ENCODE results near the gene MTMR3.
"Not testable (repeated sequence)": the region's sequence is repeated elsewhere in the genome, so short reads cannot be mapped to it uniquely, and the experiment has no call there.

The MTMR3 gene

GRCh38 chr22:29972121-29972520 is 89.1 kb downstream of the MTMR3 start:
- Histone ChIP-seq H3K9ac (no peak overlapping the region), H3K4me1 (no peaks in the 10 kb centered on the region), H4K20me1 (peaks cover 0 to 48% (median 5%) of the 10 kb centered on the region in 11 experiments; a peak in 7 of 22 replicates), H3K4me2 (no peak overlapping the region), H3K27me3 (no peaks in the 10 kb centered on the region), H3K9me3 (replicated peaks in 1 of 11) (no peaks in the 10 kb centered on the region), H3K36me3 (peaks cover 4 to 71% (median 16%) of the 10 kb centered on the region in 11 experiments; a peak in 15 of 22 replicates), H3K27ac (no peak overlapping the region), H3K4me3 (no peak overlapping the region)
- no peak for TF ChIP-seq Cebpa-rat (IDR thresholded peaks at IDR 0.05)

DNA sequence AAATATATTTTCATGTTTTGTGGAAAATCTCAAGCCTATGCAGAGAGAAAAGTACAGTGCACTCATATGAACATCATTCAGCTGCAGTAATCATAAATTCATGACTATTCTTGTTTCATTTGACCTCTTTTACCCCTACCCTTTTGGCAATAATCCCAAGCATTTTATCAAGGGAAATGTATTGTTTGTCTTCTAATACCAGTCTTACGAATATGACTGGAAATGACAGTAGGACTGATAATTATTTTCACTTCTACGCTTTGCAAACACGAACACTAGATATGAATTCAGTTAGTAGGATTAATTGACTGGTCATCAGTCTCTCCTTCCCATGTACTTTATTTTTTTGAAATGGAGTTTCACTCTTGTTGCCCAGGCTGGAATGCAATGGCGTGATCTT is 90.3 kb downstream of the MTMR3 start:
- Histone ChIP-seq H3K36me3 (peaks cover 9 to 77% (median 19%) of the 10 kb centered on the region in 11 experiments; a peak in 18 of 22 replicates), H3K9me3 (replicated peaks in 1 of 11) (no peaks in the 10 kb centered on the region), H3K27ac (no peak overlapping the region), H4K20me1 (peaks cover 0 to 36% (median 4%) of the 10 kb centered on the region in 11 experiments; a peak in 6 of 22 replicates), H3K4me2 (no peak overlapping the region), H3K4me1 (no peaks in the 10 kb centered on the region), H3K27me3 (no peaks in the 10 kb centered on the region), H3K9ac (no peak overlapping the region), H3K4me3 (no peak overlapping the region)
- no peak for TF ChIP-seq Cebpa-rat (IDR thresholded peaks at IDR 0.05)

GRCh38 chr22:29973680-29974079 is 90.7 kb downstream of the MTMR3 start:
- H3K27ac ChIP-seq; H3K9me3 ChIP-seq (replicated peaks in 1 of 11); H3K27me3 ChIP-seq; H3K4me1 ChIP-seq; H3K4me3 ChIP-seq; H3K9ac ChIP-seq; H3K4me2 ChIP-seq: not testable (repeated sequence)
- Histone ChIP-seq H4K20me1 (peaks cover 0 to 32% (median 4%) of the 10 kb centered on the region in 11 experiments; a peak in 6 of 22 replicates), H3K36me3 (peaks cover 13 to 77% (median 22%) of the 10 kb centered on the region in 11 experiments; a peak in 21 of 22 replicates)

DNA sequence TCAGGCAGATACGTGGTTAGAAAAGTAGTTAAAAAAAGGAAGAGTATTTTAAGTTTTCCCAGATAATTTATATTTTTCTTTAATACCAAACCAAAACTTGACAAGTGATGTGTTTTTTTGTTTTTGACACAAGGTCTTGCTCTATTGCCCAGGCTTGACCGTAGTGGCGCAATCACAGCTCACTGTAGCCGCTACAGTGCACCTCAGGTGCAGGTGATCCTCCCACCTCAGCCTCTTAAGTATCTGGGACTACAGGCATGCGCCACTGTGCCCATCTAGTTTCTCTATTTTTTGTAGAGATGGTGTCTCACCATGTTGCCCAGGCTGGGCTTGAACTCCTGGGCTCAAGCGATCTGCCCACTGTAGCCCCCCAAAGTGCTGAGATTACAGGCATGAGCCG is 92.5 kb downstream of the MTMR3 start:
- no peak overlapping the region for H3K27ac ChIP-seq
- H3K27me3 ChIP-seq, result no peaks in the 10 kb centered on the region
- H3K36me3 ChIP-seq, result peaks cover 20 to 82% (median 38%) of the 10 kb centered on the region in 11 experiments
- H4K20me1 ChIP-seq, result peaks cover 0 to 21% (median 0%) of the 10 kb centered on the region in 11 experiments; a peak in 6 of 22 replicates
- no peaks in the 10 kb centered on the region for H3K4me1 ChIP-seq
- no peaks in the 10 kb centered on the region for H3K9me3 ChIP-seq (replicated peaks in 1 of 11)
- no peak overlapping the region for H3K9ac ChIP-seq
- 0 out of 22 replicates have a peak, but pooled peaks of 1 of the 11 experiments have one; percentile 18 for TF ChIP-seq Cebpa-rat (IDR thresholded peaks at IDR 0.05)
- no peak overlapping the region for H3K4me2 ChIP-seq
- H3K4me3 ChIP-seq, result no peak overlapping the region

DNA sequence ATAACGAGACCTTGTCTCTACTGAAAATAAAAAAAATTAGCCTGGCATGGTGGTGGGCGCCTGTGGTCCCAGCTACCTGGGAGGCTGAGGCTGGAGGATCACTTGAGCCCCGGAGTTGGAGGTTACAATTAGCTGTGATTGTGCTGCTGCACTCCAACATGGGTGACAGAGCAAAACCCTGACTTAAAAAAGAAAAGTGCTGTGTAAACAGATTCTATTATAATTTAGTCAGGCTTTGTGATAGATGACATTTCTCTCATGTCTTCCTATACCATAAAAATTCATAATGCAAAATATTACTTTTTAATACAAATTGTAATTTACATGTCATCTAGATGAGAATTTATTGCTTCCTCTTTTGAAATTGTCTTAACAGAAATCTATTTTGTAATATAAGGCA is 94.1 kb downstream of the MTMR3 start:
- H3K36me3 ChIP-seq, result peaks cover 27 to 86% (median 43%) of the 10 kb centered on the region in 11 experiments
- no peak overlapping the region for H3K9ac ChIP-seq
- H3K4me3 ChIP-seq, result no peak overlapping the region
- peaks cover 0 to 21% (median 0%) of the 10 kb centered on the region in 11 experiments; a peak in 3 of 22 replicates for H4K20me1 ChIP-seq
- no peaks in the 10 kb centered on the region for H3K9me3 ChIP-seq (replicated peaks in 1 of 11)
- no peaks in the 10 kb centered on the region for H3K4me1 ChIP-seq
- TF ChIP-seq Cebpa-rat (IDR thresholded peaks at IDR 0.05), result no peak
- no peak overlapping the region for H3K27ac ChIP-seq
- no peak overlapping the region for H3K4me2 ChIP-seq
- H3K27me3 ChIP-seq, result no peaks in the 10 kb centered on the region

DNA sequence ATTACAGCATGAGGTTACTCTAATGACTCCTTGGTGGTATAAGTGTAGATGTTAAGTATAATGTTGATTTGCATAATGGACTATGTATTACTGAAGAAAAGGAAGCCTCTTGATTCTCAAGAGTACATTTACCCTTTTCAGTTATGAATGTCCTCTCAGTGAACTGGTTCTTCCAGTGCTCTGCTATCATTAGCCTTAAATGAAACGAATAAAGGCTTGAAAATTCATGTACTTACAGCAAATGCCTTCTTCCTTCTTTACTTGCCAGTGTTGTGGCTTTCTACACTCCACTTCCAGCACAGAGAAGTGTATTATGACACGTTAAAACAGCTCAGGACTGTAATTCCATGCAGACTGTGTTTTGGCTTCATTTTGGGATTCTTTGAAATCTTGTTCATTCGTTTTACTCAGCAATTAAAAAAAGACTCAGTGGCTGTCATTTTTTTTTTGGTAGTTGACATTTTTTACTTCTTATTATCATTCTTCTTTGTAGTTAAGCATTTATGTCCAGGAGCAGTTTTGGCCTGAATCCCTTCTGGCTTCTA is 96.9 kb downstream of the MTMR3 start:
- no peak overlapping the region for H3K4me2 ChIP-seq
- no peaks in the 10 kb centered on the region for H3K27me3 ChIP-seq
- TF ChIP-seq Cebpa-rat (IDR thresholded peaks at IDR 0.05), result no peak

DNA sequence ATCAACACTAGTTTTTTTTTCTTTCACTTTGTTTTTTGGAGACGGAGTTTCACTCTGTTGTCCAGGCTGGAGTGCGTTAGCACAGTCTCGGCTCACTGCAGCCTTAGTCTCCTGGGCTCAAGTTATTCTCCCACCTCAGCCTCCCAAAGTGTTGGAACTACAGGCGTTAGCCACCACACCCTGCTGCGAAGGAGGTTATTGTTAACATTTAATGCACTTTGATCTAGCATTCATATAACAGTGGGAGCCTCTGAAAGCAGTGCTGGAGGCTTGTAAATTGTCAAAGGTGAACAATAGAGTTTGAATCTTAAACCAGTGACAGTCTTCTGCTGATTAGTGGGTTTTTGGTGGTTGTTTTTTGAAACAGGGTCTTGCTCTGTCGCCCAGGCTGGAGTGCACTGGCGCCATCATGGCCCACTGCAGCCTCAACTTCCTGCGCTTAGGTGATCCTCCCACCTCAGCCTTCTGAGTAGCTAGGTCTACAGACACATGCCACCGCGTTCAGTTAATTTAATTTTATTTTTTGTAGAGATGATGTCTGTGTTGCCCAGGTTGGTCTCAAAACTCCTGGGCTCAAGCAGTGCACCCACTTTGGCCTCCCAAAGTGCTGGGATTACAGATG is 100.4 kb downstream of the MTMR3 start:
- Histone ChIP-seq H3K9me3 (replicated peaks in 1 of 11) (no peaks in the 10 kb centered on the region), H3K36me3 (peaks cover 32 to 99% (median 68%) of the 10 kb centered on the region in 11 experiments), H3K9ac (no peak overlapping the region), H4K20me1 (peaks cover 0 to 62% (median 6%) of the 10 kb centered on the region in 11 experiments; a peak in 8 of 22 replicates), H3K4me2 (no peak overlapping the region), H3K27ac (no peak overlapping the region), H3K4me1 (peaks cover 0 to 18% (median 0%) of the 10 kb centered on the region in 10 experiments; a peak in 5 of 20 replicates), H3K4me3 (no peak overlapping the region), H3K27me3 (no peaks in the 10 kb centered on the region)
- no peak for TF ChIP-seq Cebpa-rat (IDR thresholded peaks at IDR 0.05)

More for the DNA sequence above, 96.9 kb downstream of the MTMR3 start:
- H3K27ac ChIP-seq, result no peak overlapping the region
- no peaks in the 10 kb centered on the region for H3K4me1 ChIP-seq
- H3K9ac ChIP-seq, result no peak overlapping the region
- peaks cover 23 to 95% (median 46%) of the 10 kb centered on the region in 11 experiments for H3K36me3 ChIP-seq
- peaks cover 0 to 30% (median under 1%) of the 10 kb centered on the region in 11 experiments; a peak in 7 of 22 replicates for H4K20me1 ChIP-seq
- no peaks in the 10 kb centered on the region for H3K9me3 ChIP-seq (replicated peaks in 1 of 11)
- H3K4me3 ChIP-seq, result no peak overlapping the region

DNA sequence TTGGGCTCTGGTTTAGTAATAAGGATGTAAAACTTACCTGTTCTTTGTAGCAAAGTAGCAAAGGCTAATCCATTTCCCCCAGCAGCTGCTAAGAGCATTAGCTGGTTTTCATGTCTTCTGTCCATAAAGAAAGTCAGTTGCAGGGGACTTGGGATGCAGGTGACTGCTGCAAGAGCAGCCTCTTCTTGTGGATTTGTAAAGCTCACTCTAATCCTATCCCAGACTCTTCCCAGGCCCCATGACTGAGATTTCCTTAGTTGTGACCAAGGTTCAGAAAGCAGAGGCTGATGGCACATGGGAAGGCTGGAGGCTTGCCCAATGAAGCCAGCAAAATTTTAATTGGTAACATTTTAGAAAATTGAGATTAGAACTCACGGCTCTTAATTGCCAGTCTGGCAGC is 102.9 kb downstream of the MTMR3 start:
- Histone ChIP-seq H4K20me1 (peaks cover 0 to 52% (median 6%) of the 10 kb centered on the region in 11 experiments; a peak in 8 of 22 replicates), H3K27me3 (no peaks in the 10 kb centered on the region), H3K9ac (no peak overlapping the region), H3K27ac (no peak overlapping the region), H3K9me3 (replicated peaks in 1 of 11) (no peaks in the 10 kb centered on the region), H3K4me2 (no peak overlapping the region), H3K4me1 (peaks cover 0 to 18% (median 0%) of the 10 kb centered on the region in 10 experiments; a peak in 6 of 20 replicates), H3K4me3 (no peak overlapping the region), H3K36me3 (peaks cover 35 to 99% (median 70%) of the 10 kb centered on the region in 11 experiments)
- no peak for TF ChIP-seq Cebpa-rat (IDR thresholded peaks at IDR 0.05)

DNA sequence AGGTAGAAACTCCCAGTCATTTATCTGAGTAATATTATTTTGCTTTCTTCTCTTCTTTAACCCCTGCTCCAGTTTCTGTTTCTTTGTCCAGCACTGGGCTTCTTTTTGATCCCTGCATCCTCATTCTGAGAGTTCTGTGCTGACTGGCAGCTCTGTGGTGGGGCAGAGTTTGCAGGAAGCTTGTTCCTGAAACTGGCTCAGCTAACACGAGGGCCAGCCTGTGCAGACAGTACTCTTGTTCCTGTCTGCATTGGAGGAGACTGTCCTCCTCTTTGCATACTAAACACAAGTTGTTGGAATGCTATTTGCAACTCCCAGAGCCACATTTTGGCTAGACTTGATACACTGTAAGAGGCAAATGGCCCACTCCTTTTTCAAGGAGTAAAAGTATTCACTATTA is 104.2 kb downstream of the MTMR3 start:
- Histone ChIP-seq H3K4me1 (peaks cover 0 to 18% (median 0%) of the 10 kb centered on the region in 10 experiments; a peak in 6 of 20 replicates), H3K9me3 (replicated peaks in 1 of 11) (no peaks in the 10 kb centered on the region), H3K27ac (no peak overlapping the region), H3K36me3 (peaks cover 38 to 99% (median 73%) of the 10 kb centered on the region in 11 experiments), H3K4me2 (peak overlapping the region in 1 of 11 experiments; percentile 14; a peak in 1 of 22 replicates), H4K20me1 (peaks cover 0 to 51% (median 6%) of the 10 kb centered on the region in 11 experiments; a peak in 8 of 22 replicates), H3K4me3 (no peak overlapping the region), H3K27me3 (no peaks in the 10 kb centered on the region), H3K9ac (no peak overlapping the region)
- no peak for TF ChIP-seq Cebpa-rat (IDR thresholded peaks at IDR 0.05)
